GM03348 (cell line): ENCODE data around the gene CYB5R3.
"Not testable (repeated sequence)": the region's sequence is repeated elsewhere in the genome, so short reads cannot be mapped to it uniquely, and the experiment has no call there.

ENCODE experiments used
- DNase-seq: peaks from one replicate; pipeline ENCODE4 v3.0.0; 2012; ENCODE audit warnings: low spot score

The CYB5R3 gene

DNA sequence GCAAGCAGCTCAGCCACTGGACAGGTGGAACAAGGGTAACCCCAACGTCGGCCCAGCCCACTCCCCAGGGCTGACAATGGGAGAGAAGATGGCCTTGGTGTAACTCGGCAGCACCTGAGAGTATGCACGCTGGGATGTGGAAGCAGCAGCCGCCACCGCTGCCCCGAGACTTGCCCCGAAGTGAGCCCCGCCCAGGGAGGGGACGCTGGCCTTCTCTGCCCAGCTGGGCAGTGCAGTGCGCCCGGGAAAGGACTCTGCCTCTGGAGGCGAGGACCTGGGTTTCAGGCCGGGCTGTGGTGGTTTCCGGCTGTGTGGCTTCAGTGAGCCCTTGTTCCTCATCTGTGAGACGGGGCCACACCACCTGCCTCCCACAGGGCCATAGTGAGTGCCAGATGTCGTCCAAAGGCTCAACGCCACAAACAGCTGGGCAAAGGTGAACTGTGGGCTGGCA lies 25.9 kb downstream of the CYB5R3 start:
- no peak for DNase-seq

DNA sequence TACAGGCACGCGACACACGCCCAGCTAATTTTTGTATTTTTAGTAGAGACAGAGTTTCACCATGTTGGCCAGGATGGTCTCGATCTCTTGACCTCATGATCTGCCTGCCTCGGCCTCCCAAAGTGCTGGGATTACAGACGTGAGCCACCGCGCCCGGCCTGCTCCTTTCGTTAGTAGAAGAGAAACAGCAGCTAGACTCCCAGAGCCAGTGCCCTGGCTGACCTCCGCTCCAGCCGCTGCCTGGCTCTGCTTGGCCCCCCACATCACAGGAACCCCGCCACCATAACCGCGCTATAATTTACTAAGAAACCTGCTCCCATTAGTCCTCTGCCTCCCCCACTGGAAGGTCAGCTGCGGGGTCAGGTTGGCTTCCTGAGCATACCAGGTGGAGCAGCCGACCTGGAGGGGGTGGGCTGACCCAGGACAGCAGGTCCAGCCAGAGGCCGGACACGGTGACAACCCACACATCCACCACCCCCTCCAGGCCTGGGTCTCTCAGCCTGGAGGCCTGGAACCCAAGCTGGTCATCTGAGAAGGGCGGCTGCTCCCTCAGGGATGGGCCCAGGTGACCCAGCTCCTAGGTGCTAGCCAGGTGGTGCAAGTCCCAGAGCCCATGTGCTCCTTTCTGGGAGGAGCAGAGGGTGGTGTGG lies 27.0 kb downstream of the CYB5R3 start:
- DNase-seq = no peak

DNA sequence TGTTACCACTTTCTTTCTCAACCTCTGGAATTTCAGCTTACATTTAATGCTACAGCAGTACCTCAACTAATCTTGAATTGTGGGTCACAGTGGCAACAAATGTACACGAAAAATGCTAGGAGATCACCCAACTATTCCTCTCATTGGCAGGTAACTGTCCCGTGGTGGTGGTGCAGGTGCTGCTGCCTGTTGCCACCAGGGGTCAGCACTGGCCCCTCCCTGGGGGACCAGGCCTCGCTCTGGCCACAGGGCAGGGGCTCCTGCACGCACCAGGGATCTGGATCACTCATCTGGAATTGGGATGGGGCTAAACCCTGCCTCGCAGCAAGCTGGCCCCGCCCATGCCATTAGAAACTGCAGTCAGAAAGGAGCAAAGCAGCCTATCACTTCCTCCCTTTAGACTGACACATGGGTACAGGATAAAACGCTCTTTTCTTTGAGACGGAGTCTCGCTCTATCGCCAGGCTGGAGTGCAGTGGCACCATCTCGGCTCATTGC lies 27.6 kb downstream of the CYB5R3 start:
- peak; percentile 90 for DNase-seq

DNA sequence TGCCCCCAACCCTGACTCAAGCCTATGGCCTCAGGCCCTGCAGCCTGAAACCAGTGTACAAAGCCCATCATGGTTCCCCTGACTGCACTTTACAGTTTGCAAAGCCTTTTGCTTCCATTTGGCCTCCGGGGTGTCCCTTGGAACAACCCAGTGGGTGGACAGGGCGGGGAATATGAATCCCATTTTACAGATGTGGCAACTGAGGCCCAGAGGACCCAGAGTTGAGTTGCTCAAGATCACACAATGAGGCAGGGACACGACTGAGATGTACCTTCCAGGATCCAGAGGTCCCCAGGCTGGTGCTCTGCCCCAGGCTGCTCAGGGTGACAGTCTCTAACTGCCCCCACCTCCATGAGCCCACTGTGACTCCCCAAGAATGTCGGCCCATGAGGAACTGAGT lies 29.1 kb downstream of the CYB5R3 start:
- no peak for DNase-seq

DNA sequence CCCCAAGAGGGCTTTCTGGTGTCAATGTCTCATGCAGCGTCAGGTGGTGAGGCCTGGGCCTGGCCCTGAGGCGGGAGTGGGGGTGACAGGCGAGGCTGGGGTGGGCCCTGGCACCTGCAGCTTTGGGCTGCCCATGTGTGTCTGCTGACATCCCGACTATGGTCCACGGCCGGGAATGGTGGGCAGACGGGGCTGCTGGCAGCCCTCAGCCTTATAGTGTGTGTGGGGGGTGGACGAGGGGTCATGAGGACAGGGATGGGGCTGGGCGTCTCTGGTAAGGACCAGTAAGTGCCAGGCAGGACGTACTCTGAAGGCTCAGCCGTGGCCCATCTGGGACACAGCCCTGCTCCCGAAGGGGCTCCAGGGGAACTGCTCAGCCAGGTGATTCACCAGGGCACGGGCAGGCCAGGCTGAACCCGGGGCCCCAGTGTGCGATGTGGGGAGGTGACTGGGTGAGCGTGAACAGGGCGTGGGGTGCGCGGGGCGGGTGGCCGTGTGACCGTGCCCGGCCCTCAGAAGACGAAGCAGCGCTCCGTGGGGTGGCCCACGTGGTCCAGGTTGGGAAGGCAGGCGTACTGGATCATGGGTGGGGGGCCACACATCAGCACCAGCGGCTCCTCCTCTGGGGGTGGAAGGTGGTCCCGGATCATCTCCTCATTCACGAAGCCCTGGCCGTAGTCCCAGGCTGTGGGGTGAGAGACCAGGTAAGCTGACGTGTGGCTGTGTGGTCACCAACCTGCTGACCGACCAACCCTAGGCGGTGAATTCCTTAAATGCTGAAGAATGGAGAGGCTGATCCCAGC lies 29.7 kb downstream of the CYB5R3 start:
- DNase-seq = no peak

- no peak for DNase-seq
These were observed 31.8 kb downstream of the CYB5R3 start for GRCh38 chr22:42617155-42617983.

GRCh38 chr22:42615860-42616175 lies 33.4 kb downstream of the CYB5R3 start:
- DNase-seq = not testable (repeated sequence)

- DNase-seq = peak; percentile 83
These were observed 33.9 kb downstream of the CYB5R3 start for GRCh38 chr22:42615092-42615859.

- DNase-seq = peak; percentile 98
These were observed 34.7 kb downstream of the CYB5R3 start, which contains the start of gene POLDIP3 for GRCh38 chr22:42614312-42615091. POLDIP3 (minus strand) TSS chr22:42614883; CDS start chr22:42614857, 26 bp downstream.

DNA sequence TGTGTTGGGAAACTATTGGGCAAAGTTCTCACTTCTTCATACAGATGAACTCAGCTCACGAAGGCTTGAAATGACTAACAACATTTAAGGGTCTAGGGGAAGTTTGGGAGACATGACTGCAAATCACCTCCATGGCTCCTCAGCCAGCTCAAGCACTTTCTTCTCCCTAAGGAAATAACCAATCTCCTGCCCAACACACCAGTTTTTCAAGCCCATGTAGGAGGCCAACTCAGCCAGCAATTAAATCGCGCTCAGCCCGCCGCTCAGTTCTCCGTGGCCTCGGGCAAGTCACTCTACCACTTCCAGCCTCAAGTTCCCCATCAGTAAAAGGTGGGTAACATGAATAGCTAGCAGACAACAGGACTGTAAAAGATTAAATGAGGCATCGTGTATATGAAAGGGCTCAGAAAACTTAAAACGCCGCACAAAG lies 35.3 kb downstream of the CYB5R3 start:
- DNase-seq = peak; percentile 36

- no peak for DNase-seq
These were observed 36.9 kb downstream of the CYB5R3 start for GRCh38 chr22:42612336-42612735.

DNA sequence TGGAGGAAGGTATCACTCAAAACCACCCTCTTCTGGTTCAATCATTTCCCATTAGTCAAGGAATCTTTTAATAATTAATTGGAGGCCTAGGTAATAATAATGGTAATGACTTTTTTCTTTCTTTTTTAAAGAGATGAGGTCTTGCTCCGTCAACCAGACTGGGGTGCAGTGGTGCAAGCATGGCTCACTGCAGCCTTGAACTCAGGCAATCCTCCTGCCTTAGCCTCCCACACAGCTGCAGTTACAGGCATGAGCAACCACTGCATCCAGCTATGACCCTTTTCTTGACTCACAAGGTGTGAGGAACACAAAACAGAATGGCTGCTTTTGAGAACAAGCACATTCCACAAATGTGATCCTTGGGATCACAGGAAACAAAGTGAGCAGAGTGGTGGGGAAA lies 38.1 kb downstream of the CYB5R3 start:
- DNase-seq = no peak

DNA sequence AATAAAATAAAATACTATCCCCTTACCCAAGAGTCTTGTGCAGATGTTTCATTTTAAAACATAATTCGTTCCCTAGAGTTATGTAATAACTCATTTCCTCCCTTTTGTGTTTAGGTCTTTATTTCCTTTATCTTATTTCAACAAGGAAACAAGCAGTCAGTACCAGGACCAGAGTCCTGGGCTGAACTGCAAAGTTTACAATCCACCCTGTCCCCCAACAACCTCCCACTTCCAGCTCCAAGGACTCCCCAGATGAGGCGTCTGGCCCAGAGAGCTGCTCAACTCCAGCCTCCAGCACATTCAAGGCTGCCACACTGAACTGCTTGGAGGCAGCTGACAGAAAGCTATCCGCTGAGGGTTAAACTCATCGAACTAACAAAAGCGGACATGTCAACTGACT lies 39.0 kb downstream of the CYB5R3 start:
- DNase-seq = no peak

DNA sequence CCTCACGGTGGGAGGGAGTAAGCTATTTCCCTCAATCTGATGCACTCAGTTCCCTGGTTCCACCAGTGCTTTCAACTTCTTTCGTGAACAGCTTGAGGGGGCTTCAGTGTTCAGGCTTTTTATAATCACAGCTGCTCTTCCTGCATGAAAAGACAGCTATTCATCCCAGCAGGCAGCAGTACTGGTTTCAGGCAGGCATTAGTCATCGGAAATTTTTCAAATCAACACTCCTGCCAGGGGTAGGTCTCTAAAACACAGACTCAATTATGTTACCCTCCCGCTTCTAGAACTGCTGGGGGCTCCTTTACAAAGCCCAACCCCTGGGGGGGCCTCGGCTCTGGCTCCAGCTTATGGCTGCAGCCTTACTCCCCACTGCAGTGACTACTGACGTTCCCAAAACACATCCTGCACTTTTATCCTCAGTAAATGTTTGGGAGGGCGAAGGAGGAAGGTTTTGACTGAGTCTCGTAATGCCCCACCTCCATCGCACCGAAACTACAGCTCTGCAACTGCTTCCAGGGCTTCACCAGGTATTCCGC lies 40.3 kb downstream of the CYB5R3 start:
- peak; percentile 64 for DNase-seq

- DNase-seq = no peak
These were observed 40.9 kb downstream of the CYB5R3 start for GRCh38 chr22:42608136-42608822.

DNA sequence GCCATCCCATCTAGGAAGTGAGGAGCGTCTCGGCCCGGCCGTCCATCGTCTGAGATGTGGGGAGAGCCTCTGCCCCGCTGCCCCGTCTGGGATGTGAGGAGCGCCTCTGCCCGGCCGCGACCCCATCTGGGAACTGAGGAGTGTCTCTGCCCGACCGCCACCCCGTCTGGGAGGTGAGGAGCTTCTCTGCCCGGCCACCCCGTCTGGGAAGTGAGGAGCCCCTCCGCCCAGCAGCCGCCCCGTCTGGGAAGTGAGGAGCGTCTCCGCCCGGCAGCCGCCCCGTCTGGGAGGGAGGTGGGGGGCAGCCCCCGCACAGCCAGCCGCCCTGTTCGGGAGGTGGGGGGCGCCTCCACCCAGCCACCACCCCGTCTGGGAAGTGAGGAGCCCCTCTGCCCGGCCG lies 41.6 kb downstream of the CYB5R3 start:
- not testable (repeated sequence) for DNase-seq

DNA sequence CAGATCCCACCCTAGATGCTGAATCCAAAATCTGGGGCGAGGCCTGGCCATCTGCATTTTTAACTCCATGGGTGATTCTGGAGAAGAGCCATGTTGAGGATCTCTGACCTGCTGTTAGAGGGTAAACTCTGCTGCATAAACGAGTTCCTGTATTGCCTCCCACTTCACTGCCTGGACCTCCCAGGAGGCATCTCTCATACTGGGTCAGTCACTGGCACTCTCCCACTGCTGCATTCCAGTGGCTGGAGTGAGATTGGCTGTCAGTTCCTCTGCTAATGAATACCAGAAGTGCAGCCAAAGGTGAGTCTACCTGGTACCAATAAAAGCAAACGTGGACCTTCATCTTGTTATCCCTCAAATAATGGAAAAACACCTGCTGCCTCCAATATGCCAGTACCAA lies 44.8 kb downstream of the CYB5R3 start:
- peak; percentile 69 for DNase-seq

GRCh38 chr22:42603427-42603826 lies 45.8 kb downstream of the CYB5R3 start:
- no peak for DNase-seq

DNA sequence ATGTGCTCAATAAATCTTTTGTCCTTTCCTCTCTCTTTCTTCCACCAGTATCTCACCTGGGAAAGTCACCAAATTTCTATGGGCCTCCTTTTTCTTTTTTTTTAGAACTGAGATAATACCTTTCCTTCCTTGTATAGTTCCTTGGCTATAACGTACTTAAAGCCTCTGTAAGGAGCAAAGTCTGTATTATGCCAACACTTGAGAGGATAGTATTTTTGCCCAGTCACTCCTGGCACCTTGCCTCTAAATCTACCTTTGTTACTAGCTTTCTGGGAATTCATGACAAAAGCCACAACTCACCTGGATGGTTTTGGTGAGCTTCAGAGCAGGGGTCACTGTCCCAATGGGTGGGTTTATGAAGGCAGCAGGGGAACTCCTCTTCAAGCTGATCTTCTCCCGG lies 46.7 kb downstream of the CYB5R3 start:
- DNase-seq = no peak

- DNase-seq = no peak
These were observed 47.2 kb downstream of the CYB5R3 start for GRCh38 chr22:42601879-42602465.
